HG02884 (cell line): ENCODE measurements around the gene AGBL5.
A peak's percentile ranks its signal among the peaks of the same experiment; 100 is the strongest.

Source experiments
- ATAC-seq: cut with Tn5 transposase; IDR thresholded peaks from one replicate; pipeline ENCODE4 v1.9.1; 2021; ENCODE audit warnings: mild to moderate bottlenecking, moderate library complexity; ENCODE audit not compliant: unreplicated experiment

The AGBL5 gene

GRCh38 chr2:27050996-27051901 lies at the start of gene AGBL5:
Gene AGBL5 (plus strand): TSS chr2:27051668. CDS start chr2:27052959, 1,291 bp downstream.
- ATAC-seq = peak; percentile 58

GRCh38 chr2:27001950-27002349 lies 49.5 kb upstream of the AGBL5 start:
- no peak for ATAC-seq

GRCh38 chr2:27003007-27003406 lies 48.5 kb upstream of the AGBL5 start:
- no peak for ATAC-seq

GRCh38 chr2:27003857-27004256 lies 47.6 kb upstream of the AGBL5 start:
- ATAC-seq = no peak

GRCh38 chr2:27006602-27007415 lies 44.7 kb upstream of the AGBL5 start:
- no peak for ATAC-seq

- no peak for ATAC-seq
Observed at GRCh38 chr2:27007416-27008374, 43.8 kb upstream of the AGBL5 start.

- no peak for ATAC-seq
Observed at GRCh38 chr2:27008678-27009077, 42.8 kb upstream of the AGBL5 start.

- ATAC-seq = no peak
Observed at GRCh38 chr2:27009083-27009482, 42.4 kb upstream of the AGBL5 start.

- ATAC-seq = no peak
Observed at GRCh38 chr2:27009716-27010115, 41.8 kb upstream of the AGBL5 start.

- ATAC-seq = no peak
Observed at GRCh38 chr2:27010139-27010538, 41.3 kb upstream of the AGBL5 start.

- no peak for ATAC-seq
Observed at GRCh38 chr2:27013738-27014137, 37.7 kb upstream of the AGBL5 start.

GRCh38 chr2:27014771-27015433 lies 36.6 kb upstream of the AGBL5 start:
- no peak for ATAC-seq

- no peak for ATAC-seq
Observed at GRCh38 chr2:27016801-27017325, 34.6 kb upstream of the AGBL5 start.

- ATAC-seq = no peak
Observed at GRCh38 chr2:27018142-27018541, 33.3 kb upstream of the AGBL5 start.

- ATAC-seq = no peak
Observed at GRCh38 chr2:27019459-27019858, 32.0 kb upstream of the AGBL5 start.

- no peak for ATAC-seq
Observed at GRCh38 chr2:27019931-27020855, 31.3 kb upstream of the AGBL5 start.

- no peak for ATAC-seq
Observed at GRCh38 chr2:27021253-27022049, 30.0 kb upstream of the AGBL5 start.

GRCh38 chr2:27023740-27024139 lies 27.7 kb upstream of the AGBL5 start:
- ATAC-seq = no peak
